Omental fat pad (tissue), 4 donors: ENCODE data around the gene ADAMTS13. TPM values are rescaled to one million over a fixed set of nuclear protein-coding genes. Genes with fewer than 3 reads are reported as not detected.
A peak's percentile ranks its signal among the peaks of the same experiment; 100 is the strongest.

ENCODE experiments used
- ATAC-seq: fragments of 150-250 bp; one replicate; pipeline ENCODE4 v1.9.1; 2016; ENCODE audit warnings: mild to moderate bottlenecking, moderate library complexity; ENCODE audit not compliant: low FRiP score
- DNase-seq: peaks from one replicate; pipeline ENCODE4 v3.0.0-alpha.2; 2019; ENCODE audit warnings: low spot score
- total RNA-seq, 4 donors: library from RNA; depleted of rRNA; stranded (reverse); fragments of >200 nt; gene quantifications; one replicate each; pipeline ENCODE4 v1.1.0, GENCODE V29; 2016
- TF ChIP-seq, protein P1 (sequence below), 3 donors: fragments of 450-650 bp; IDR thresholded peaks; one replicate each; pipeline ENCODE4 v1.5.1; 2016 to 2017; ENCODE audit warnings: antibody characterized with exemption in 3 of 3, mild to moderate bottlenecking in 3 of 3, moderate library complexity in 2 of 3

The ADAMTS13 gene
- total RNA-seq, 4 donors from 2014 or later = 1.1 to 3.0 (median 1.2) TPM

GRCh38 chr9:133425049-133425632, 3.0 kb downstream of the ADAMTS13 start:
- no peak for DNase-seq
- TF ChIP-seq, protein P1, sequence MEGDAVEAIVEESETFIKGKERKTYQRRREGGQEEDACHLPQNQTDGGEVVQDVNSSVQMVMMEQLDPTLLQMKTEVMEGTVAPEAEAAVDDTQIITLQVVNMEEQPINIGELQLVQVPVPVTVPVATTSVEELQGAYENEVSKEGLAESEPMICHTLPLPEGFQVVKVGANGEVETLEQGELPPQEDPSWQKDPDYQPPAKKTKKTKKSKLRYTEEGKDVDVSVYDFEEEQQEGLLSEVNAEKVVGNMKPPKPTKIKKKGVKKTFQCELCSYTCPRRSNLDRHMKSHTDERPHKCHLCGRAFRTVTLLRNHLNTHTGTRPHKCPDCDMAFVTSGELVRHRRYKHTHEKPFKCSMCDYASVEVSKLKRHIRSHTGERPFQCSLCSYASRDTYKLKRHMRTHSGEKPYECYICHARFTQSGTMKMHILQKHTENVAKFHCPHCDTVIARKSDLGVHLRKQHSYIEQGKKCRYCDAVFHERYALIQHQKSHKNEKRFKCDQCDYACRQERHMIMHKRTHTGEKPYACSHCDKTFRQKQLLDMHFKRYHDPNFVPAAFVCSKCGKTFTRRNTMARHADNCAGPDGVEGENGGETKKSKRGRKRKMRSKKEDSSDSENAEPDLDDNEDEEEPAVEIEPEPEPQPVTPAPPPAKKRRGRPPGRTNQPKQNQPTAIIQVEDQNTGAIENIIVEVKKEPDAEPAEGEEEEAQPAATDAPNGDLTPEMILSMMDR (IDR thresholded peaks at IDR 0.05) = no peak
- ATAC-seq = no peak

GRCh38 chr9:133426011-133426410, 3.8 kb downstream of the ADAMTS13 start:
- TF ChIP-seq, protein P1 (IDR thresholded peaks at IDR 0.05) = no peak
- no peak for ATAC-seq
- no peak for DNase-seq

GRCh38 chr9:133427658-133428348, 5.6 kb downstream of the ADAMTS13 start:
- TF ChIP-seq, protein P1 (IDR thresholded peaks at IDR 0.05) = no peak
- no peak for ATAC-seq

DNA sequence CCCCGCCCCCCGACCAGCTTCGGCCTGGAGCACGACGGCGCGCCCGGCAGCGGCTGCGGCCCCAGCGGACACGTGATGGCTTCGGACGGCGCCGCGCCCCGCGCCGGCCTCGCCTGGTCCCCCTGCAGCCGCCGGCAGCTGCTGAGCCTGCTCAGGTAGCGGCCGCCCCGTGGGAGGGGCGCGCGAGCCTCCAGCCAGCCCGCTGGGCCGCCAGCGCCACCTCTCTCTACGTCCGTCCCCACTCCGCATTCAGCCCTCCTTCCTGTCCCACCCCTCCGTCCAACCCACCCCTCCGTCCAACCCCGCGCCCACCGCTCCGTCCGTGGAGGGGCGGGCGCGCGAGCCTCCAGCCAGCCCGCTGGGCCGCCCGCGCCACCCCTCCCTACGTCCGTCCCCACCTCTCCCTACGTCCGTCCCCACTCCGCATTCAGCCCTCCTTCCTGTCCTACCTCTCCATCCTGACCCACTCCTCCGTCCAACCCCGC, 6.5 kb downstream of the ADAMTS13 start:
- TF ChIP-seq, protein P1 (IDR thresholded peaks at IDR 0.05) = no peak
- DNase-seq (no peak), ATAC-seq (no peak)

More at GRCh38 chr9:133427658-133428348, 5.6 kb downstream of the ADAMTS13 start:
- DNase-seq = no peak

- DNase-seq (no peak), ATAC-seq (no peak)
- TF ChIP-seq, protein P1 (IDR thresholded peaks at IDR 0.05) = no peak
Observed at GRCh38 chr9:133429214-133429613, 7.0 kb downstream of the ADAMTS13 start.

DNA sequence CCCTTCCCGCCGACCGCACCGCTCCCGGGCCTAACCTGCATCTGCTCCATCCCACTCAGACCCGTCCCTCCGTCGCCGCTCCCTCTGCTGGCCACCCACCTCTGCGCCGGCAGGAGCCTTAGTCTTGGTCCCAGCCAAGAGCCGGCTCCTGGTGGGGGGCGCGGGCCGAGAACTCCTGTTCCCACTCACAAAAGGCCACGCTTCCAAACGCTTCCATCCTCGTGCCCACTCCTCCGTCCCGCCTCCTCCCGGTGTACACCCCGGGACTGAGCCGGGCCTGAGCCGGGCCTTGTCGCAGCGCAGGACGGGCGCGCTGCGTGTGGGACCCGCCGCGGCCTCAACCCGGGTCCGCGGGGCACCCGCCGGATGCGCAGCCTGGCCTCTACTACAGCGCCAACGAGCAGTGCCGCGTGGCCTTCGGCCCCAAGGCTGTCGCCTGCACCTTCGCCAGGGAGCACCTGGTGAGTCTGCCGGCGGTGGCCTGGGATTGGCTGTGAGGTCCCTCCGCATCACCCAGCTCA, 7.5 kb downstream of the ADAMTS13 start:
- DNase-seq (no peak), ATAC-seq (peak; percentile 69)
- TF ChIP-seq, protein P1 (IDR thresholded peaks at IDR 0.05) = no peak
